Keratinocyte (primary cell): ENCODE data around the gene PATL2. TPM values are rescaled to one million over a fixed set of nuclear protein-coding genes. Genes with fewer than 3 reads are reported as not detected.

Source experiments
- DNase-seq: peaks from one replicate; pipeline ENCODE4 v3.0.0-alpha.2; 2011; ENCODE audit warnings: low read depth, missing footprints, low spot score
- FAIRE-seq: peaks from 2 replicates; lab custom pipeline; 2011; peaks lifted over from hg19 to GRCh38; lab: Jason Lieb, UNC
- H2AFZ ChIP-seq: 2 replicates; pipeline ENCODE4 v1.6.0; 2012; ENCODE audit warnings: low read length, control low read depth, inconsistent platforms; ENCODE audit not compliant: control insufficient read depth
- H3K27ac ChIP-seq: 2 replicates; pipeline ENCODE4 v1.5.1; 2011; ENCODE audit warnings: low read length; ENCODE audit not compliant: control insufficient read depth, insufficient read depth
- H3K27me3 ChIP-seq: 3 replicates; pipeline ENCODE4 v1.6.0; 2011; ENCODE audit warnings: low read length; ENCODE audit not compliant: control insufficient read depth, insufficient read depth; ENCODE audit errors: extremely low read depth
- H3K36me3 ChIP-seq, 2 experiments: 2 replicates in 1 of 2; 3 replicates in 1 of 2; pipeline ENCODE4 v1.5.1; 2011; ENCODE audit warnings: low read length in 2 of 2, mild to moderate bottlenecking in 1 of 2; ENCODE audit not compliant: control insufficient read depth in 2 of 2, insufficient read depth in 2 of 2; ENCODE audit errors: extremely low read depth in 1 of 2
- H3K4me1 ChIP-seq: 3 replicates; pipeline ENCODE4 v1.5.1; 2011; ENCODE audit warnings: low read length; ENCODE audit not compliant: control insufficient read depth, insufficient read depth; ENCODE audit errors: extremely low read depth
- H3K4me2 ChIP-seq: 3 replicates; pipeline ENCODE4 v1.6.0; 2011; ENCODE audit warnings: low read depth, low read length; ENCODE audit not compliant: control insufficient read depth, insufficient read depth; ENCODE audit errors: extremely low read depth
- H3K4me3 ChIP-seq, 3 experiments: fragments of 200-600 bp in 1 of 3; sonication (generic) in 1 of 3; 2 replicates in 2 of 3; 3 replicates in 1 of 3; pipeline ENCODE4 v1.5.1; 2011 to 2016; ENCODE audit warnings: low read length in 3 of 3, mild to moderate bottlenecking in 3 of 3, control low read depth in 2 of 3, inconsistent platforms in 1 of 3, low read depth in 1 of 3, mixed read lengths in 1 of 3, mixed run types in 1 of 3, moderate library complexity in 1 of 3; ENCODE audit not compliant: control insufficient read depth in 2 of 3, insufficient read depth in 2 of 3; ENCODE audit errors: extremely low read depth in 1 of 3
- H3K79me2 ChIP-seq: 2 replicates; pipeline ENCODE4 v1.6.0; 2012; ENCODE audit warnings: low read length; ENCODE audit not compliant: control insufficient read depth, insufficient read depth
- H3K9ac ChIP-seq: 3 replicates; pipeline ENCODE4 v1.6.0; 2011; ENCODE audit warnings: low read length; ENCODE audit not compliant: control insufficient read depth, insufficient read depth; ENCODE audit errors: extremely low read depth
- H3K9me1 ChIP-seq: 3 replicates; pipeline ENCODE4 v1.6.0; 2011; ENCODE audit warnings: low read length; ENCODE audit not compliant: control insufficient read depth, insufficient read depth; ENCODE audit errors: extremely low read depth
- H3K9me3 ChIP-seq: 2 replicates; pipeline ENCODE4 v1.5.1; 2012; ENCODE audit warnings: low read depth, low read length; ENCODE audit not compliant: control insufficient read depth
- H4K20me1 ChIP-seq: 3 replicates; pipeline ENCODE4 v1.6.0; 2011; ENCODE audit warnings: low read length; ENCODE audit not compliant: control insufficient read depth, insufficient read depth; ENCODE audit errors: extremely low read depth
- EZH2 ChIP-seq: IDR thresholded peaks from one replicate; pipeline ENCODE4 v1.6.1; 2012; ENCODE audit warnings: inconsistent platforms, mild to moderate bottlenecking, low read length, moderate library complexity
- dilution Hi-C: fragments of 300-500 bp; cut with MboI; formaldehyde crosslinking; loops from one replicate; pipeline ENCODE4 v1.7.0; 2020; ENCODE audit warnings: low sequenced_read_pairs; ENCODE audit not compliant: extremely low pct_ligation_motif_present
- polyA plus RNA-seq, 5 experiments: library from polyadenylated mRNA; depleted of rRNA in 3 of 5; stranded (reverse) in 3 of 5; stranded (forward) in 1 of 5; unstranded in 1 of 5; fragments of >200 nt; gene quantifications; 1 replicate in 1 of 5; 2 replicates in 3 of 5; 3 replicates in 1 of 5; pipeline versions ENCODE4 v1.2.1 to v1.2.3, GENCODE V29; 2011 to 2012; ENCODE audit warnings: missing spikeins in 2 of 5, low read depth in 1 of 5, low replicate concordance in 1 of 5
- TF ChIP-seq, protein P1 (sequence below), 3 experiments: IDR thresholded peaks in 1 of 3; conservative IDR thresholded peaks in 1 of 3; optimal IDR thresholded peaks in 1 of 3; 2 replicates in 2 of 3; 3 replicates in 1 of 3; pipeline versions ENCODE3 to v1.5.1; 2011; ENCODE audit warnings: low read length in 3 of 3, mild to moderate bottlenecking in 3 of 3, moderate library complexity in 2 of 3, control low read depth in 1 of 3, inconsistent platforms in 1 of 3; ENCODE audit not compliant: insufficient read depth in 2 of 3; ENCODE audit errors: extremely low read depth in 1 of 3

PATL2 gene
- polyA plus RNA-seq, 1 donor (not counting 4 experiments of a cell fraction or from before 2014, with no cell fraction given): 0.46 TPM

DNA sequence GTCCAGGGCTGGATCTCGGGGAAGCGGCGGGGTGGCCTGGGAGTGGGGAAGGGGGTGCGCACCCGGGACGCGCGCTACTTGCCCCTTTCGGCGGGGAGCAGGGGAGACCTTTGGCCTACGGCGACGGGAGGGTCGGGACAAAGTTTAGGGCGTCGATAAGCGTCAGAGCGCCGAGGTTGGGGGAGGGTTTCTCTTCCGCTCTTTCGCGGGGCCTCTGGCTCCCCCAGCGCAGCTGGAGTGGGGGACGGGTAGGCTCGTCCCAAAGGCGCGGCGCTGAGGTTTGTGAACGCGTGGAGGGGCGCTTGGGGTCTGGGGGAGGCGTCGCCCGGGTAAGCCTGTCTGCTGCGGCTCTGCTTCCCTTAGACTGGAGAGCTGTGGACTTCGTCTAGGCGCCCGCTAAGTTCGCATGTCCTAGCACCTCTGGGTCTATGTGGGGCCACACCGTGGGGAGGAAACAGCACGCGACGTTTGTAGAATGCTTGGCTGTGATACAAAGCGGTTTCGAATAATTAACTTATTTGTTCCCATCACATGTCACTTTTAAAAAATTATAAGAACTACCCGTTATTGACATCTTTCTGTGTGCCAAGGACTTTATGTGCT, 721 bp upstream of the PATL2 start:
- no peak overlapping the region for H2AFZ ChIP-seq
- H3K9ac ChIP-seq: peak overlapping the region; percentile 99
- H3K27me3 ChIP-seq: no peaks in the 10 kb centered on the region
- dilution Hi-C loops: no loop called here
- H4K20me1 ChIP-seq: peaks cover 4% of the 10 kb centered on the region
- peaks cover 14% of the 10 kb centered on the region for H3K4me1 ChIP-seq
- peak overlapping the region; percentile 97 for H3K4me2 ChIP-seq
- FAIRE-seq: no peak
- H3K79me2 ChIP-seq: peaks cover 47% of the 10 kb centered on the region
- H3K4me3 ChIP-seq: peak overlapping the region; percentile 85 to 98 (median 95)
- peak overlapping the region; percentile 95 for H3K27ac ChIP-seq
- DNase-seq: no peak
- no peaks in the 10 kb centered on the region for H3K9me1 ChIP-seq
- no peaks in the 10 kb centered on the region for H3K9me3 ChIP-seq
- TF ChIP-seq, protein P1, sequence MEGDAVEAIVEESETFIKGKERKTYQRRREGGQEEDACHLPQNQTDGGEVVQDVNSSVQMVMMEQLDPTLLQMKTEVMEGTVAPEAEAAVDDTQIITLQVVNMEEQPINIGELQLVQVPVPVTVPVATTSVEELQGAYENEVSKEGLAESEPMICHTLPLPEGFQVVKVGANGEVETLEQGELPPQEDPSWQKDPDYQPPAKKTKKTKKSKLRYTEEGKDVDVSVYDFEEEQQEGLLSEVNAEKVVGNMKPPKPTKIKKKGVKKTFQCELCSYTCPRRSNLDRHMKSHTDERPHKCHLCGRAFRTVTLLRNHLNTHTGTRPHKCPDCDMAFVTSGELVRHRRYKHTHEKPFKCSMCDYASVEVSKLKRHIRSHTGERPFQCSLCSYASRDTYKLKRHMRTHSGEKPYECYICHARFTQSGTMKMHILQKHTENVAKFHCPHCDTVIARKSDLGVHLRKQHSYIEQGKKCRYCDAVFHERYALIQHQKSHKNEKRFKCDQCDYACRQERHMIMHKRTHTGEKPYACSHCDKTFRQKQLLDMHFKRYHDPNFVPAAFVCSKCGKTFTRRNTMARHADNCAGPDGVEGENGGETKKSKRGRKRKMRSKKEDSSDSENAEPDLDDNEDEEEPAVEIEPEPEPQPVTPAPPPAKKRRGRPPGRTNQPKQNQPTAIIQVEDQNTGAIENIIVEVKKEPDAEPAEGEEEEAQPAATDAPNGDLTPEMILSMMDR (optimal IDR thresholded peaks at IDR 0.05 in 1 of 3, IDR thresholded peaks at IDR 0.05 in 1 of 3, conservative IDR thresholded peaks at IDR 0.05 in 1 of 3; ENCODE audit: extremely low read depth in 1 of 3, insufficient read depth in 2 of 3, low read length in 3 of 3): no peak
- no peak for TF ChIP-seq EZH2
- peaks cover 16 to 18% of the 10 kb centered on the region in 2 experiments for H3K36me3 ChIP-seq

DNA sequence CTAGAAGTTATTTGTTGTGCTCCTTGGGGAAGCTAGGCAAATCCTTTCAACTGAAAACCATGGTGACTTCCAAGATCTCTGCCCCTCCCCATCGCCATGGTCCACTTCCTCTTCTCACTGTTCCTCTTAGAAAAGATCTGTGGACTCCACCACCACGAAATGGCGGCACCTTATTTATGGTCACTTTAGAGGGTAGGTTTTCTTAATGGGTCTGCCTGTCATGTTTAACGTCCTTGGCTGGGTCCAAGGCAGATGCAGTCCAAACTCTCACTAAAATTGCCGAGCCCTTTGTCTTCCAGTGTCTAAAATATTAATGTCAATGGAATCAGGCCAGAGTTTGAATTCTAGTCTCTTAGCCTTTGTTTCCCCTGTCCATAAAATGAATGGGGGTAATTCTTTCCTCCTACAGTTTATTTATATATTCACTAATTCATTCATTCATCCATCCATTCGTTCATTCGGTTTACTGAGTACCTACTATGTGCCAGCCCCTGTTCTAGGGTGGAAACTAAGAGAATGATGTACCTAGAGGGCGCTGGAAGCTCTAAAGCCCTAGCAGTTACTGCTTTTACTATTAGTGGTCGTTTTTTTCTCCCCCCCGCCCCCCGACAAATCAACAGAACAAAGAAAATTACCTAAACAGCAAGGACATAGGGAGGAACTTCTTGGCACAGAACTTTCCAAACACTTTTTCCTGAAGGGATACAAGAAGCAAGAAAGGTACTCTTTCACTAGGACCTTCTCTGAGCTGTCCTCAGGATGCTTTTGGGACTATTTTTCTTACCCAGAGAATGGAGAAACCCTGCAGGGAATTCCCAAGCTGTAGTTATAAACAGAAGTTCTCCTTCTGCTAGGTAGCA, 657 bp downstream of the PATL2 start:
- dilution Hi-C loops: no loop called here
- H4K20me1 ChIP-seq: peaks cover 4% of the 10 kb centered on the region
- H3K4me1 ChIP-seq: peaks cover 16% of the 10 kb centered on the region
- peaks cover 5% of the 10 kb centered on the region in 2 experiments for H3K36me3 ChIP-seq
- no peaks in the 10 kb centered on the region for H3K27me3 ChIP-seq
- H3K9me1 ChIP-seq: no peaks in the 10 kb centered on the region
- DNase-seq: no peak
- peak overlapping the region; percentile 99 for H3K9ac ChIP-seq
- peak overlapping the region; percentile 97 for H3K4me2 ChIP-seq
- TF ChIP-seq, protein P1 (optimal IDR thresholded peaks at IDR 0.05 in 1 of 3, IDR thresholded peaks at IDR 0.05 in 1 of 3, conservative IDR thresholded peaks at IDR 0.05 in 1 of 3; ENCODE audit: extremely low read depth in 1 of 3, insufficient read depth in 2 of 3, low read length in 3 of 3): peak; percentile 27 to 53 (median 31)
- TF ChIP-seq EZH2: no peak
- H3K79me2 ChIP-seq: peaks cover 42% of the 10 kb centered on the region
- H3K9me3 ChIP-seq: no peaks in the 10 kb centered on the region
- H3K27ac ChIP-seq: peak overlapping the region; percentile 93
- no peak for FAIRE-seq
- peak overlapping the region; percentile 91 for H2AFZ ChIP-seq
- peak overlapping the region; percentile 85 to 98 (median 95) for H3K4me3 ChIP-seq
